Skeletal muscle satellite cell (primary cell): ENCODE measurements around the gene STAC2.

ENCODE experiments used
- H3K27me3 ChIP-seq: 2 replicates; pipeline ENCODE4 v1.7.0; 2013; ENCODE audit warnings: low read length; ENCODE audit not compliant: control insufficient read depth, insufficient read depth
- H3K36me3 ChIP-seq: 2 replicates; pipeline ENCODE4 v1.7.0; 2013; ENCODE audit warnings: mild to moderate bottlenecking, control low read depth, low read length; ENCODE audit not compliant: insufficient read depth
- H3K4me1 ChIP-seq: 2 replicates; pipeline ENCODE4 v1.7.0; 2013; ENCODE audit warnings: low read length; ENCODE audit not compliant: control insufficient read depth, insufficient read depth
- H3K4me2 ChIP-seq: 2 replicates; pipeline ENCODE4 v1.7.0; 2013; ENCODE audit warnings: mild to moderate bottlenecking, low read length
- H3K4me3 ChIP-seq: 2 replicates; pipeline ENCODE4 v1.7.0; 2013; ENCODE audit warnings: low read length
- H3K9ac ChIP-seq: 2 replicates; pipeline ENCODE4 v1.7.0; 2013; ENCODE audit warnings: mild to moderate bottlenecking, low read depth, low read length, moderate library complexity
- H3K9me3 ChIP-seq: replicated peaks from 2 replicates; pipeline ENCODE4 v1.7.0; 2013; ENCODE audit warnings: mild to moderate bottlenecking, control low read depth, low read length

Gene STAC2

DNA sequence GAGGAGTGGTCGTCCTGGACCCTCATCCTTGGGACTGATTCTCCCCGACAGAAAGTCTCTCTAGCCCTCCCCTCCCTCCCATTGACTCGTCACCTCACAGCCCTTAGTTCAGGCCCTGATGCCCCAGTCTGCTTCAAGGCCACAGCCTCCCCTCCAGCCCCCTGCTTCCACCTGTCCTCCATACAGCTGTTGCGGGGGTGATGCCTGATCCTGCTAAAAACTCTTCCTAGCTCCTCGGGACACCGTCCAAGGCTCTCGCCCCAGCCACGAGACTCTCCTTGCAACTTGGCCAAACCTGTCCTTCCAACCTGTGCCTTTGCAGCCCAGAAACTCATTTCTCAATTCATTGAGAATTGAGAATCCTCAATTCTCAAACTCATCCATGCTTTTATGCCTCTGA, 6.8 kb downstream of the STAC2 start:
- H3K4me3 ChIP-seq = no peak overlapping the region
- H3K9me3 ChIP-seq = no peaks in the 10 kb centered on the region
- H3K27me3 ChIP-seq = peaks cover 32% of the 10 kb centered on the region
- no peak overlapping the region for H3K4me2 ChIP-seq
- H3K36me3 ChIP-seq = no peaks in the 10 kb centered on the region
- peaks cover 12% of the 10 kb centered on the region for H3K4me1 ChIP-seq
- no peak overlapping the region for H3K9ac ChIP-seq

- no peak overlapping the region for H3K9ac ChIP-seq
- no peak overlapping the region for H3K4me3 ChIP-seq
- no peaks in the 10 kb centered on the region for H3K36me3 ChIP-seq
- no peaks in the 10 kb centered on the region for H3K9me3 ChIP-seq
- peaks cover 30% of the 10 kb centered on the region for H3K27me3 ChIP-seq
- no peak overlapping the region for H3K4me2 ChIP-seq
- peaks cover 11% of the 10 kb centered on the region for H3K4me1 ChIP-seq
These were observed 7.9 kb downstream of the STAC2 start for GRCh38 chr17:39217734-39218369.

DNA sequence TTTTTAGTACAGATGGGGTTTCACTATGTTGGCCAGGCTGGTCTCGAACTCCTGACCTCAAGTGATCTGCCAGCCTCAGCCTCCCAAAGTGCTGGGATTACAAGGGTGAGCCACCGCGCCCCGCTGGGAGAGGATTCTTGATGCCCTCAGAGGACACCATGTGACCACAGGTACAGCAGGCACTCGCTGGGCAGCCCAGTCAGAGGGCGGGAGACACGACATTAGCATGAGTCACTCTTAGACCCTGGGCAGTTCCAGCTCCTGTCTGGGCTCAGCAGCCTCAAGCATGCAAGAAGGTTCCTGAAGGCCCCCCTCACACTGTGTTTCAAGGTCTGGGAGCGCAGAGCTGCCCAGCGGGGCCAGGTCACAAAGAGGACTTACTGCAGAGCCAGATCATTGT, 11.9 kb downstream of the STAC2 start:
- no peak overlapping the region for H3K4me2 ChIP-seq

GRCh38 chr17:39212841-39213480, 12.8 kb downstream of the STAC2 start:
- Histone ChIP-seq H3K9me3 (no peaks in the 10 kb centered on the region), H3K4me3 (no peak overlapping the region), H3K4me1 (peaks cover 34% of the 10 kb centered on the region), H3K27me3 (peaks cover 15% of the 10 kb centered on the region), H3K9ac (no peak overlapping the region), H3K4me2 (no peak overlapping the region), H3K36me3 (no peaks in the 10 kb centered on the region)

More for the DNA sequence above, 11.9 kb downstream of the STAC2 start:
- peaks cover 17% of the 10 kb centered on the region for H3K27me3 ChIP-seq
- no peaks in the 10 kb centered on the region for H3K36me3 ChIP-seq
- no peak overlapping the region for H3K9ac ChIP-seq
- H3K9me3 ChIP-seq = no peaks in the 10 kb centered on the region
- peaks cover 25% of the 10 kb centered on the region for H3K4me1 ChIP-seq
- no peak overlapping the region for H3K4me3 ChIP-seq

GRCh38 chr17:39212195-39212810, 13.4 kb downstream of the STAC2 start:
- no peaks in the 10 kb centered on the region for H3K9me3 ChIP-seq
- H3K4me3 ChIP-seq = no peak overlapping the region
- no peak overlapping the region for H3K4me2 ChIP-seq
- peaks cover 11% of the 10 kb centered on the region for H3K27me3 ChIP-seq
- peaks cover 36% of the 10 kb centered on the region for H3K4me1 ChIP-seq
- no peak overlapping the region for H3K9ac ChIP-seq
- no peaks in the 10 kb centered on the region for H3K36me3 ChIP-seq

DNA sequence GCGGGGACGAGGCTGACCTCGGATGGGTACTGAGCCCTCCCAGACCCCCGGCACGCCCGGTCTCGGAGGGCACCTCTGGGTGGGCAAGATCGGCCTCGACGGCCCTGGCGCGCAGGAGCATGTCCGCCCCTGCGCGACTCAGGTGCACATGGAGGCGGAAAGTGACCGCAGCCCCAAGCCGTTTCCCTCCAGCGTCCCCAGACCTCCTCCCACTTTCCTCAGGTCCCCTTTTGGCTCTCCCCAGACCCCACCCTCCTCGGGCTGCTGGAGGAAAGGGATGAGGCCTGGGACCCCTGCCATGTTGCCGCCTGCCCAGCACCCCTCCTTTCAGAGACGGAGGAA, 15.7 kb downstream of the STAC2 start:
- Histone ChIP-seq H3K27me3 (no peaks in the 10 kb centered on the region), H3K4me3 (peak overlapping the region; percentile 52), H3K9ac (peak overlapping the region; percentile 76), H3K4me1 (peaks cover 40% of the 10 kb centered on the region), H3K9me3 (no peaks in the 10 kb centered on the region), H3K36me3 (peaks cover 2% of the 10 kb centered on the region), H3K4me2 (peak overlapping the region; percentile 84)

DNA sequence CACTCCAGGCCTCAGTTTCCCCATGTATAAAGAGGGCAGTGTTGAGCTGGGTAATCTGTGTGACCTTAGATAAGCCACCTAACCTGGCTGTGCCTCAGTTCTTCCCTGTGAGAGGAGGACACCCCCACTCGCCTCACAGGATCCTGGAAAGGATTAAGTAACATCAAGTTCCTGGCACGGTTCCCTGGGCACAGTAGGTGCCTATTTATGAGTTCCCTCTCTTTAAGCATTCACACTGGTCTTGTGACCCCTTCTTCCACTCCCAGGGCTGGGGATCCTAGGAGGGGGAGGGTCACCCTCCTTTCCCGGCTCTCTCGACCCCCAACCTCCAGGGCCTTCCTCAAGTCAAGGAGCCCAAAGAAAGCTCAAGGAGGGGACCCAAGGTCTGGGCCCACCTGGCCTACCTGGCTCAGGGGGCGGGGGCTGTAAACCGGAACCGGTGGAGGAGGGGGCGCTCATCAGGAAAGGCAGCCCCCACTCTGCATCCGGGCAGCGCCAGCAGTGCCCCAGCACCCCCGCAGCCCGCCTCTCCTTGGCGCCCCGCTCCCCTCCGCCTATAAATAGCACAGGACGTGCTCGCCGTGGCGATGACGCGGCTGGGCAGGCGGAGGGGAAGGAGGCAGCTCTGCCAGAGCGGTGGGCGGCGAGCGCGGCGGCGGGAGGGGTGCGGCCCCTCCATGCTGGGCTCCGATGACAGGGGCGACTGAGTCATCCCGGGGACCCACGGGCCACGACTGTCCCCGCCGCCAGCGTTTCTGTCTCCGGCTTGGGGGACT, 16.2 kb downstream of the STAC2 start:
- Histone ChIP-seq H3K9me3 (no peaks in the 10 kb centered on the region), H3K9ac (peak overlapping the region; percentile 76), H3K4me2 (peak overlapping the region; percentile 84), H3K36me3 (peaks cover 8% of the 10 kb centered on the region), H3K4me3 (peak overlapping the region; percentile 63), H3K27me3 (no peaks in the 10 kb centered on the region), H3K4me1 (peaks cover 40% of the 10 kb centered on the region)

DNA sequence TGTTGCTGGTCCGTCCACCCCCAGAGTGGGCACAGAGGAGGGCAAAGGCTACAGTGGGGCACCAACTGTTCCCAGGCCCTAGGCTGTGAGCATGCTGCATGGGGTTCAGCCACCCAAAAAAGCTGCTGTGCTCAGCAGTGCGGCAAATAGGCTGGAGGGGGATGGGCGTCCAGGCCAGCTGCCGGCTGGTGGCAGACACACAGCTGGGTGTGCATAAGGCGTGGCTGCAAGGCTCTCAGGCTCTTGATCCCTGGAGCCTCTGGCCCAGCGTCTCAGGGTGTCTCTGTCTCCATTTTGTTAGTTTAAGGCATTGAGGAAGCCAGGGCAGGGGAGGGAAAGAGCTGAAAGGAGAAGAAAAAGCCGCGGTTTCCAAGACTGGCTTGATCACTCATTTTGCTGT, 16.9 kb downstream of the STAC2 start:
- peaks cover 14% of the 10 kb centered on the region for H3K36me3 ChIP-seq
- no peaks in the 10 kb centered on the region for H3K27me3 ChIP-seq
- H3K9me3 ChIP-seq = no peaks in the 10 kb centered on the region
- H3K4me3 ChIP-seq = peak overlapping the region; percentile 63
- peaks cover 40% of the 10 kb centered on the region for H3K4me1 ChIP-seq
- H3K4me2 ChIP-seq = peak overlapping the region; percentile 84
- H3K9ac ChIP-seq = peak overlapping the region; percentile 4

GRCh38 chr17:39208136-39208535, 17.6 kb downstream of the STAC2 start:
- H3K9me3 ChIP-seq = no peaks in the 10 kb centered on the region
- H3K4me1 ChIP-seq = peaks cover 40% of the 10 kb centered on the region
- H3K9ac ChIP-seq = no peak overlapping the region
- peak overlapping the region; percentile 24 for H3K4me2 ChIP-seq
- H3K27me3 ChIP-seq = no peaks in the 10 kb centered on the region
- H3K4me3 ChIP-seq = no peak overlapping the region
- H3K36me3 ChIP-seq = peaks cover 21% of the 10 kb centered on the region

- peaks cover 40% of the 10 kb centered on the region for H3K4me1 ChIP-seq
- no peak overlapping the region for H3K4me3 ChIP-seq
- H3K9ac ChIP-seq = no peak overlapping the region
- no peak overlapping the region for H3K4me2 ChIP-seq
- peaks cover 47% of the 10 kb centered on the region for H3K36me3 ChIP-seq
- no peaks in the 10 kb centered on the region for H3K27me3 ChIP-seq
- no peaks in the 10 kb centered on the region for H3K9me3 ChIP-seq
These were observed 20.6 kb downstream of the STAC2 start for GRCh38 chr17:39205112-39205526.

DNA sequence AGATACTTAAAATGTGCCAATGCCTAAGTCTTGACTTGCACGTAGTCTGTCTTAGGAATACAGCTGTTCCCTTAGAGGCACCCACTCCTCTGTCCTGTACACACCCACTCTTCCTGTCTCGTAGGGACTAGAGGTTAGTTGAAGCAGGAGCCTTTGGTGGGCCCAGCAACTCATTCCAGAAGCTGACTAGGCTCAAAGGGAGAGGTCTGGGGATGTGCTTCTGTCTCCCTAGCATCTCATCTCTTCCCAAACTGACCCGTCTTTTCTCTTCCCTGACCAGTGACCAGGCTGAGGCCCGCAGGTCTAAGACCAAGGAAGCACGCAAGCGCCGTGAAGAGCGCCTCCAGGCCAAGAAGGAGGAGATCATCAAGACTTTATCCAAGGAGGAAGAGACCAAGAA, 21.5 kb downstream of the STAC2 start:
- no peak overlapping the region for H3K9ac ChIP-seq
- peaks cover 47% of the 10 kb centered on the region for H3K36me3 ChIP-seq
- no peaks in the 10 kb centered on the region for H3K27me3 ChIP-seq
- H3K4me3 ChIP-seq = no peak overlapping the region
- H3K9me3 ChIP-seq = no peaks in the 10 kb centered on the region
- H3K4me2 ChIP-seq = no peak overlapping the region
- H3K4me1 ChIP-seq = peaks cover 32% of the 10 kb centered on the region
